Endometrial microvascular endothelial cells (primary cell): ENCODE data around the gene AKR1B15. TPM values are rescaled to one million over a fixed set of nuclear protein-coding genes. Genes with fewer than 3 reads are reported as not detected.
"Not testable (repeated sequence)": the region's sequence is repeated elsewhere in the genome, so short reads cannot be mapped to it uniquely, and the experiment has no call there.

Source experiments
- in situ Hi-C: cut with HindIII; loops from 2 replicates; pipeline ENCODE4 v1.10.0; 2017; ENCODE audit warnings: low sequenced_read_pairs, low pct_unique_long_range_greater_than_20kb; ENCODE audit errors: inconsistent ontology term
- total RNA-seq: library from RNA; depleted of rRNA; stranded (reverse); fragments of >200 nt; gene quantifications from one replicate; pipeline ENCODE4 v1.2.3, GENCODE V29; 2015; ENCODE audit errors: inconsistent ontology term

Gene AKR1B15
- total RNA-seq, 1 donor from 2014 or later: not detected

DNA sequence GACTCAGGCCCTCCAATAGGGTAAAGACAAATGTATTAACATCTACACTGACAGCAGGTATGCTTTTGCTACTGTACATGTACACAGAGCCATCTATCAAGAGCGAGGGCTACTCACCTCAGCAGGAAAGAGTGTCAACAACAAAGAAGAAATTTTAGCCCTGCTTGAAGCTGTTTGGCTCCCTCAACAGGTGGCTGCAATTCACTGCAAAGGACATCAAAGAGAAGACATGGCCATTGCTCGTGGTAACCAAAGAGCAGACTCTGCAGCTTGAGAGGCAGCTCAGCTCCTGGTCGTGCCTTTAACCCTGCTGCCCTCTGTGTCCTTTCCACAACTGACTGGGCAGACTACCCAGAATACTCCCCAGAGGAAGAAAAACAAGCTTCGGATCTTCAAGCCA, 5.1 kb downstream of the AKR1B15 start:
- in situ Hi-C loops: no loop called here

DNA sequence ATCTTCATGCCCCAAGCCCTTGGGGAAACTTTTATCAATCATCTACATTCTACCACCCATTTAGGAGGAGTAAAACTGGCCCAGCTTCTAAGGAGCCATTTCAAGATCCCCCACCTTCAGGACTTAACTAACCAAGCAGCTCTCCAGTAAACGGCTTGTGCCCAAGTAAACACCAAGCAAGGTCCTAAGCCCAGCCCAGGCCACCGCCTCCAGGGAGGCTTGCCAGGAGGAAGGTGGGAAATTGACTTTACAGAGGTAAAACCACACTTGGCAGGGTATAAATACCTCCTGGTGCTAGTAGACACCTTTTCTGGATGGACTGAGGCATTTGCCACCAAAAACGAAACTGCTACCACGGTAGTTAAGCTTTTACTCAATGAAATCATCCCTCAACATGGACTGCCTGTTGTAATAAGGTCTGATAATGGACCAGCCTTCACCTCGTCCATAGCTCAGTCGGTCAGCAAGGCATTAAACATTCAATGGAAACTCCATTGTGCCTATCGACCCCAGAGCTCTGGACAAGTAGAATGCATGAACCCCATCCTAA, 5.6 kb downstream of the AKR1B15 start:
- in situ Hi-C loops: no loop called here

DNA sequence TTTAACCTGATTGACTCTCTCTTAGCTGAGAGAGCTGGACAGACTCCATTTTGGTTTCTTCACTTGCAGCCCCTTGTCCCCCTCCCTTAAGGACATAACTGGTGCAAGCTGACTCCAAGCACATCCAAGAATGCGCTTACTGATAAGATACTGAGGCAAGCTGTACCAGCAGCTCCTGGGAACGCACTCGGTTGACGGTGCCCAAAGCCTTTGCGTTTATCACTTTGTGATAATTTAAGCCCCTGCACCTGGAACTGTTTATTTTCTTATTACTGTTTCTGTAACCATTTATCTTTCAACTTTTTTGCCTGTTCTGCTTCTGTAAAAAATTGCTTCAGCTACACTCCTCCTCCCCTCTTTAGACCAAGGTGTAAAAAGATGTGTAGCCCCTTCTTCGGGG, 8.5 kb downstream of the AKR1B15 start:
- in situ Hi-C loops: no loop called here

DNA sequence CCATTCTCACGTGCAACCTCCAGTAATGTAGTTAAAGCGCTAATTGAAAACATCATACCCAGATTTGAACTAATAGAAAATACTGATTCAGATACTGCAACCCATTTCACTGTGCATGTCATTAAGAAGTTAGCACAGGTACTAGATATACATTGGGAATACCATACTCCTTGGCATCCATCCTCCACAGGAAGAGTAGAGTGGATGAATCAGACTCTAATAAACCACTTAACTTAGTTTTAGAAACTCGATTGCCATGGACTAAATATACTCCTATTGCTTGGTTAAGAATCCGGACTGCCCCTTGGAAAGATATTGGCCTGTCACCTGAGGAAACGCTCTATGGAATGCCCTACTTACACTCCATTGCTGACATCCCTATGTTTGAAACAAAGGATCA, 9.5 kb downstream of the AKR1B15 start:
- in situ Hi-C loops: no loop called here

DNA sequence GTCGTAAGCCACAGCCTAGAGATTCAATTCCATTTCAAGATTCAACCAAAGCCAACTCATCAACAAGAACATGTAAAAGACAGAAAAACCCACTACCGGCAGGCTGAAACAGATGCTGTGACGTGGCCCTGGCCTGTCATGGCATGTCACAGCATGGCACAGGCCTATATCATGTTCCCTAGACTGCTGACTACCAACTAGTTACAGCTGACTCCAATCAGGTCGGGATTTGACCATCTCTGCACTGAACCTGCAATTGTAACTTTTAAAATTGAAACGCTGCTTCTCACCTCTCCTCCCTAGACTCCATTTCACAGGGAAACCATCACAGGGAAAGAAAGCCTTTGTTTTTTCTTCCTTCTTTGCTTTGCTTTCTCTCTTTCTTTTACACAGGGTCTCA, 12.7 kb downstream of the AKR1B15 start:
- in situ Hi-C loops: not testable (repeated sequence)

DNA sequence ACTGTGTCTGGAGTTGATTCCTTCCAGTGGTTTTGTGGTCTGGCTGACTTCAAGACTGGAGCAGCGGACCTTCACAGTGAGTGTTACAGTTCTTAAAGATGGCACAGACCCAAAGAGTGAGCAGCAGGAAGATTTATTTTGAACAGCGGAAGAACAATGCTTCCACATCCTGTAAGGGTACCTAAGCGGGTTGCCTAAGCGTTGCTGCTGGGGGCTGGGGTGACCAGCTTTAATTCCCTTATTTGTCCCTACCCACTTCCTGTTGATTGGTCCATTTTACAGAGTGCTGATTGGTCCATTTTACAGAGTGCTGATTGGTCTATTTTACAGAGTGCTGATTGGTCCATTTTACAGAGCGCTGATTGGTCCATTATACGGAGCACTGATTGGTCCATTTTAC, 13.2 kb downstream of the AKR1B15 start:
- in situ Hi-C loops: no loop called here

DNA sequence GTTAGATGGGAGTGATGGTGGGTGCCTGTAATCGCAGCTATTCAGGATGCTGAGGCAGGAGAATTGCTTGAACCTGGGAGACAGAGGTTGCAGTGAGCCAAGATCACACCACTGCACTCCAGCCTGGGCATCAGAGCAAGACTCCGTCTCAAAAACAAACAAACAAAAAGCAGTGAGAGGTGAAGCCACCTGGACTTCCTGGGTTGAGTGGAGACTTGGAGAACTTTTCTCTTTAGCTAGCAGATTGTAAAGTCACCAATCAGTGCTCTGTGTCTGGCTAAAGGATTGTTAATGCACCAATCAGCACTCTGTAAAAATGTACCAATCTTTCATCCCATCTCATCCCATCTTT, 14.5 kb downstream of the AKR1B15 start:
- in situ Hi-C loops: not testable (repeated sequence)

DNA sequence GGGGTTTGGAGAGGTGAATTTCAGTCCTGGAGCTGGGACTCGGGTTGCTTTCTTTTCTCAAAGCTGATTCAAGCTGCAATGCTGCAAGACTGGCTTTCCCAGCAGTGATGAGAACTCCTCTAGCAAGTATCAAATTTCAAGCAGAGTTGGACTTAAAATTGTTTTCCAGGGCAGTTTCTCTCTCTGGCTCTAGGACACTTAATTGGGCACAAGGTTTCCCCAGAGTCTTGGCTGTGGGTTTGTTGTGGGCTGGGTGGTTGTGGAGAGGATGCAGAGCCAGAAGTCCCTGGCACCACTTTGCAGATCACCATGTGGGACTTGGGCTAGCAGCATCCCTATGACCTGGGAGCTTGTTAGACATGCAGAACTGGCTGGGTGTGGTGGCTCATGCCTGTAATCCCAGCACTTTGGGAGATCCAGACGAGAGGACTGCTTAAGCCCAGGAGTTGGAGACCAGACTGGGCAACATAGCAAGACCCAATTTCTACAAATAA, 16.8 kb downstream of the AKR1B15 start:
- in situ Hi-C loops: no loop called here

DNA sequence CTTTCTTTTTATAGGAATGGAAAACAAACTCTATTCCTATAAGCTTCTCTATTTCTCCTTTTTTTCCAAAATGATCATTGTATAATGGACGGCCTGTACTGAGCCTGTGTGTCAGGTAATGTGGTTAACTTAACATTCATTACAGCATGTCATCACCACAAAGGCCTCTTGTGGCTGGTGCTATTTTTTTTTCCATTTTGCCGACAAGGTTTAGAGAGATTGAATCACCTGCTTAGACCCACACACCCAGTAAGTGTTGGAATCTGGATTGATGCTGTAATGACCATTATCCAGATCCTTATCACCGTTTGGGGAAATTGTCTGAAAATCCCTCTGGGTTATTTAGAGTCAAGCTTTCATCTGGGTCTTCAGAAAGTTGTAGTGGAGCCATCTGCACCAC, 18.5 kb downstream of the AKR1B15 start:
- in situ Hi-C loops: no loop called here

DNA sequence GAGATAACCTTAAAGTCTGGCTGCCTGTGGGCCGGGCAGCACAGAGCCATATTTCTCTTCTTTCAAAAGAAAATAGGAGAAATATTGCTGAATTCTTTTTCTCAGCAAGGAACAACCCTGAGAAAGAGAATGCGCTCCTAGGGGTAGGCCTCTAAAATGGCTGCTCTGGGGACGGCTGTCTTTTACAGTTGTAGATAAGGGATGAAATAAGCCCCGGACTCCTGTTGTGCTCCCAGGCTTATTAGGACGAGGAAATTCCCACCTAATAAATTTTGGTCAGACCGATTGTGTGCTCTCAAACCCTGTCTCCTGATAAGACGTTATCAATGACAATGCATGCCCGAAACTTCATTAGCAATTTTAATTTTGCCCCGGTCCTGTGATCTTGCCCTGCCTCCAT, 21.1 kb downstream of the AKR1B15 start:
- in situ Hi-C loops: not testable (repeated sequence)

DNA sequence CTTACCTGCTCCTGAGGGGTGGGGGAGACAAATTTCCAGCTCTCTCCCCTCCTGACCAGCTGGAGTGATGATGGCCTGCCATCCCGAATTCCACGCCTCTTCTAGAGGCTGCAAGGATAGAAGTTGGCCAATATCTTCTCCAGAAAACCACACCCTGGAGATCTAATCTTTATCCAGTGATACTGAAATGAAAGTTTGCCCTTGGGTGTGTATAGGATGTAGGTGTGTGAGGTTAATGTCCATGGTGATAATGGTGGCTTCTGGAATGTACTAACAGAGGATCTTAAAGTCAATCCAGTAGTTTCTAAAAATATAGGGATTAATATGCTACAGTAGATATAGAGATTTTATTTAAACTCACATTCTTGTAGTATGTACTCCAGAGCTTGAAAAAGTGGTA, 22.2 kb downstream of the AKR1B15 start:
- in situ Hi-C loops: no loop called here

DNA sequence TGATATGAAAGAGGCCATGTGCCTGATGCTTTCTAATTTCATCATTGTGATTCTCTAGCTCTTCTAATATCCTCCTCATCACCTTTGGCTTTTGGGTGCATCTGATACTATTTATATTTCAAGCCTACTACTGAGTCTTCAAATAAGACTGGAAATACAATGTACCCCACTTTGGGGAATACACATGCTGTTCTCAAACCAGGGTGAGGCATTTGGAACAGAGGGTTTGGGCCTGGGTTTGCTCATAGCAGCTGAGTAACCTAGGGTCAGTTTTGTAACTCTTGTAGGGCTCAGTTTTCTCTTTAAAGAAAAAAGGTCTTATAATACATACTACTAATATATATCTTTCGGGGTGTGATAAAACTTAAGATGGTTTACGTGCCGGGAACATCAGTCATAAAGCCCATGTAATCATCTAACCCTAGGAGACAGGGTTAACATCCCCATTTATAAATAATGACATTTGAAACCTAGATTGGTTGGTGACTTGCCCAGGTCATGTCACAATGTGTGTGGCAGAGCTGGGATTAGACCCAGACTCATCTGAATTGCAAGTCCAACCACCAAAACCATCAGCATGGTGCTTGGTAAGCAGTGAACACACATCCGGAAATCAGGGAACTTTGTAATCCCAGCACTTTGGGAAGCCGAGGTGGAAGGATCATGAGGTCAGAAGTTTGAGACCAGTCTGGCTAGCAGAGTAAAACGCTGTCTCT, 23.0 kb downstream of the AKR1B15 start:
- in situ Hi-C loops: no loop called here

DNA sequence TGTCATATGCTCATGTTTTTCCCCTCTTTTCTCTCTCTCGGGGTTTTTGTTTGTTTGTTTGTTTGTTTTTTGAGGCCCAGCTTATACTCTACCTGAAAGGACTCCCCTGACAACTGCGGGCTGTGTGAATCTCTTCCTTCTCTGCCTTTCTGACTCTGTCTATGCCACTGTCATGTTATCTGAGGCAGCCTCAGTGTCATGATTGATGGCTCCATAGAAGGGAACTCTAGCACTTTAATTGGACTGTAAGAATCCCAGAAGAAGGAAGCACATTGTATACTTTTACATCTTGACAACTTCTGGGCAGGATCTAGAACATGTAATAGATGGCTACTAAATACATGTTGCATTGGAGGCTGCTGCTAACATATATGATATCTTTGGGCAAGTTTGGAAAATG, 25.4 kb downstream of the AKR1B15 start:
- in situ Hi-C loops: no loop called here

DNA sequence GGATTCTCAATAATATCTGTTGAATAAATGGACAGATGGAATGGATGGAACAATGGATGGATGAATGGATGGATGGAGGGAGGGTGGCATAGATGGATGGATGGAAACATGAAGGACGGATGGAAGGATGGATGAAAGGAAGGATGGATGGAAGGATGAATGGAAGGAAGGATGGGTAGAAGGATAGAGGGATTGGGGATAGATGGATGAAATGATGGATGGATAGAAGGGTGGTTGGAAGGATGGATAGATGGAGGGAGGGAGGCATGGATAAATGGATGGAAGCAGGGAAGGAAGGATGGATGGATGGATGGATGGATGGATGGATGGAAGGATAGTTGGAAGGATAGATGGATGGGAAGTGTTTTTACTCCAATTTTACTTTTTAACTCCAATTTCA, 35.4 kb downstream of the AKR1B15 start:
- in situ Hi-C loops: no loop called here

DNA sequence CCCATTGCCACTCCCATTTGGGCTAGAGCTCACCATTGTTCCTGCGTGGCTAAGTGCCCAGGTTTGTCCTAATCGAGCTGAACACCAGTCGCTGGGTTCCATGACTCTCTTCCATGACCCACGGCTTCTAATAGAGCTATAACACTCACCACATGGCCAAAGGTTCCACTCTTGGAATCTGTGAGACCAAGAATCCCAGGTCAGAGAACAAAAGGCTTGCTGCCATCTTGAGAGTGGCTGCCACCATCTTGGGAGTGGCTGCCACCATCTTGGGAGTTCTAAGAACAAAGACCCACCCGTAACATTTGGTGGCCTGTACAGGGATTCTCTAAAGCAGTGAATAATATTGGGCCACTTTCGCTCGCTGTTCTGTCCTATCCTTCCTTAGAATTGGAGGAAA, 37.0 kb downstream of the AKR1B15 start:
- in situ Hi-C loops: no loop called here

DNA sequence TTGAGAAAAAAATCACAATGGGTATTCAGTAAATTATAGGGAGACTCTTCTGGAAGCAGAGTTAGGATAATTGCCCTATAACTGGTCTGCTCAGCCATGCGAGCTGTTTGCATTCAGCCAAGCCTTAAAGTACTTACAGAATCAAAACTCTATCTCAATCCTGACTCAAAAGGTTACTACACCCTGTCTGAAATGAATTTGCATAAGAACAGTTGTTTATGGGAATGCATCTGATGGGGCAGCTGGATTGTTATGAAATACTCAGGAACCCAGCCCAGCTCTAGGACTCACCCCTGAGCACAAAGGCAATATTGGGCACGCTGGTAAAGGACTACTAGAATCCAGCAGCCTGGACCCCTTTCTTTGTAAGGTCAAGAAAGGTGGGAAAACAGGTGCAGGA, 38.8 kb downstream of the AKR1B15 start:
- in situ Hi-C loops: no loop called here

DNA sequence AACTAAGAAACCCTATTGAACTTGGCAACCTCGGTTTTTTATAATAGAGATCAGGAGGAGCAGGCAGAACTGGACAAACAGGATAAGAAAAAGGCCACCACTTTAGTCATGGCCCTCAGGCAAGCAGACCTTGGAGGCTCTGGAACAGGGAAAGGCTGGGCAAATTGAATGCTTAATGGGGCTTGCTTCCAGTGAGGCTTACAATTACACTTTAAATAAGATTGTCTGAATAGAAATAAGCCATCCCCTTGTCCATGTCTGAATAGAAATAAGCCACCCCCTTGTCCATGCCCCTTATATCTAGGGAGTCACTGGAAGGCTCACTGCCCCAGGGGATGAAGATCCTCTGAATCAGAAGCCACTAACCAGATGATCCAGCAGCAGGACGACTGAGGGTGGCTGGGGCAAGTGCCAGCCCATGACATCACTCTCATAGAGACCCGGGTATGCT, 40.6 kb downstream of the AKR1B15 start:
- in situ Hi-C loops: no loop called here

DNA sequence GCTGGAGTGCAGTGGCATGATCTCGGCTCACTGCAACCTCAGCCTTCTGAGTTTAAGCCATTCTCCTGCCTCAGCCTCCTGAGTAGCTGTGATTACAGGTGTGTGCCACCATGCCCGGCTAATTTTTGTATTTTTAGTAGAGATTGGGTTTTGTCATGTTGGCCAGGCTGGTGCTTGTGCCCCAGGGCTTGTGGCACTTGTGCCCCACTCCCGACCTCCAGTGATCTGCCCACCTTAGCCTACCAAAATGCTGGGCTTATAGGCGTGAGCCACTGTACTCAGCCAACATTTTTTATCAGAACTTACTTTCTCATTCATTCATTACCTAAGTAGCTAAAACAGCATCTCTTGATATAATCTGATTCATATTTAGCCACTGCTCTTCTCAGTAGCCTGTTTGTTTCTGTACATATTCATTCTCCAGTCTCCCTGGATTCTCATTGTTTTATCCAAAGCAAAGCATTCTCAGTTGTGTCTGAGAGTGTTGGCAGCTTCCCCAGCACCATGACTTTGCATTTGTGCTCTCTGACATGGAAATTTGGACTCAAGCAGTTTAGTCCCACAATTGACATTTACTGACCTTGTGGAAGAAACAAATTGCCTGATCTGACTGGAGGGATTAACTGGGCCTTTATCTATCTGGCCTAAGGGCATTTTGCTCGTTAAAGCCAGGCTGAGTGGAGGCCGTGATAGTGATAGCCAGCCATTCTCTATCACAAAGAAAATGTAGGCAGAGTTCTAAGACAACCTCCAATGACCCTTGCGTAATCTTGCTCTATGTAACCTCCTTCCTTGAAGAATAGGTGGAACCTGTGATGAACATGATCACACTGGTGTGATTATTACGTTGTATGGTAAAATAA, 44.9 kb downstream of the AKR1B15 start:
- in situ Hi-C loops: no loop called here

DNA sequence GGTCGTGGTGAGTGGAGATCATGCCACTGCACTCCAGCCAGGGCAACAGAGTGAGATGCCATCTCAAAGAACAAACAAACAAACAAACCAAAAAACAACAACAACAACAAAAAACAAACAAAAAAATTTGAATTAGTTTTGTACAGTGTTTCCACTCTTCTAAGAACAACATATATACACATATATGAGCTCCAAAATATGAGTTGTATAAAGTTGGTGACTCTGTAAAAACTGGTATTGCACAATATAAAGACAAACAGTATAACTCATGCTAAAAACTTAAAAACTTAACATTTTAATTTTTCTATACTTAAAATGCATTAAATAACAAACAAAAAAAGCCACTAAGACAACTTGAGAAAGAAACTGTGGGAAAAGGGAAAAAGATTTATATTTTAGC, 46.0 kb downstream of the AKR1B15 start:
- in situ Hi-C loops: no loop called here

DNA sequence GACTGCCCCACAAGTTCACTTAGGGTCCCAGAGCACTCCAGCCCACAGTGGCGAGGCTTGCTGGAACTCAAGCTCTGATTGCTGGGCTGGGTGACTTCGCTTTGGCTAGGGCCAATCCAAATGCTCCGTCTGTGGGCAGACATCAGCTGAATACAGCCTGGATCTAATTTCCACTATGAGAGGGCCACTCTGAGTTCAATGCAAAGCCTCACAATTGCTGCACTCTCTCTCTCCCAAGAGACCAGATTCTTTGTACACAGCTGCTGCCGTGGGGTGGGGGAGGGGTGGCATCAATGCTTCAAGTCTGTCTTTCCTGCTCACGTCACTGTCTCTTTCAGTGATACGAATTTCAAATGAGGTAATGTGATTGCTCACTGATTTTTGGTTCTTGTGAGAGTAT, 50.5 kb downstream of the AKR1B15 start:
- in situ Hi-C loops: no loop called here
